Measurements from ENCODE around the gene F11R.
"Not testable (repeated sequence)": the region's sequence is repeated elsewhere in the genome, so short reads cannot be mapped to it uniquely, and the experiment has no call there.

Gene F11R

GRCh38 chr1:160956966-160957365 is 64.0 kb downstream of the F11R start:
- DNase-seq = no peak

DNA sequence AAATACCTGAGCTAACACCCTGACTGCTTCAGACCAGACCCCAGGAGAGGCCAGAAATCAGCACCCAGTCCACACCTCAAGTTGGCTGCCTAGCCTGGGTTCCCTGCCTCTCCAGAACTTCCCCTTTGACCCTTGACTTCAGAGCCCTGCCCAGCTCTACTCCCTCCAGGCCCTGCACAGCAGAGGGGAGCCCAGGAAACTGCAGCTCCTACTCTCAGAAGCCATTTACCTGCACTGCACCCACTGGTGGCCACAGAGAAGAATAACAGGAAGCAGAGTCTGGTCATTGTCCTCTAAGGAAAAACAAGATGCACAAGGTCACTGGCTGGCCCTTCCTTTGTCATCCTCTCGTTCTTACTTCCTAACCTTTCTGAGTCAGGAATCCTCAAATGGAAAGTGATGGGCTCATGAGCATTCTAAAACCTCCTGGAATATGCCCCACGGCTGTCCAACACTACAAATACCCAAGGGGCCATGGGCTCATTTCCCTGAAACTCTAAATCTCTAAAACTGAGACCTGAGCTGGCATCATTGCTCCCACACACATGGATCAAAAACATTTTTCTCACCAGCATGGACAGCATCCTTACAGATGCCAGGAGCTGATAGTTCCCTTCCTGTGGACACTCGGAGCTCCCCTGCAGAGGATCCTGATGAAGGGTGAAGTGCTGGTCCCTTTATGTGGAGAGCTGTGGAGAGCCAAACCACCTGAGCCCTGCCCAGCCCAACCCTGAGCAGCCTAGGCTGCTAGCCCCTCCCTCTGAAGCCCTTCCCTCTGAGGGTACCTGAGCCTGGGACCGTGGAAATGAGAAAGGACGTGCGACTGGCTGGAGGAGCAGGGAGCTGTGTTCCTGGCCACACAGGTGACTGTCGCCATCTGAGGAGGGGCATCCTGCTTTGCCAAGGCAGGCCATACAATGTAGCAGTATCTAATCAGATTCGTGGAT is 66.5 kb downstream of the F11R start, which contains the start of gene ITLN2:
Gene ITLN2 (minus strand): TSS at position 652 of the 947 bp plus-strand sequence. CDS start 68 bp downstream, at position 584.
- DNase-seq = peak; percentile 49

DNA sequence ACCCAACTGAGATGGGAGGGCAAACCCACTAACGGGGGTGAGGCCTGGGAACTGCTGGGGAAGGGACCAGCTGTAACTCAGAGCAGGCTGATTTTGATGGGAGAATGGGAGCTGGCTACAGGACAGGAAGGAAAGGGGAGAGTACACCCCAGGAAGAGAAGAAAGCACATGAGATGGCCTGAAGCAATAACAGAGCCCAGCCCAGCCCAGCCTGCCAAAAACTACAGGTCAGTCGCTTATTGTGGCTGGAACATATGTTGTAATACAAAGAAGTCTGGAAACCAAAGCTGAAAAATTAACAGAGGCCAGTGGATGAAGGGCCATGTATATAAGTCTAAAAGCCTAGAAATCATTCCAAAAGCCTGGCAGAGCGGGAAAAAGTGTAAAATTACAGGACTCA is 67.9 kb downstream of the F11R start:
- DNase-seq = no peak

GRCh38 chr1:160952129-160952510 is 68.8 kb downstream of the F11R start:
- no peak for DNase-seq

- DNase-seq = peak; percentile 63
These were observed 69.4 kb downstream of the F11R start for GRCh38 chr1:160951443-160952128.

- DNase-seq = no peak
These were observed 70.3 kb downstream of the F11R start for GRCh38 chr1:160950657-160951056.

GRCh38 chr1:160949881-160950280 is 71.1 kb downstream of the F11R start:
- DNase-seq = no peak

- DNase-seq = not testable (repeated sequence)
These were observed 71.6 kb downstream of the F11R start for GRCh38 chr1:160949216-160949880.

GRCh38 chr1:160947174-160947759 is 73.7 kb downstream of the F11R start:
- not testable (repeated sequence) for DNase-seq

DNA sequence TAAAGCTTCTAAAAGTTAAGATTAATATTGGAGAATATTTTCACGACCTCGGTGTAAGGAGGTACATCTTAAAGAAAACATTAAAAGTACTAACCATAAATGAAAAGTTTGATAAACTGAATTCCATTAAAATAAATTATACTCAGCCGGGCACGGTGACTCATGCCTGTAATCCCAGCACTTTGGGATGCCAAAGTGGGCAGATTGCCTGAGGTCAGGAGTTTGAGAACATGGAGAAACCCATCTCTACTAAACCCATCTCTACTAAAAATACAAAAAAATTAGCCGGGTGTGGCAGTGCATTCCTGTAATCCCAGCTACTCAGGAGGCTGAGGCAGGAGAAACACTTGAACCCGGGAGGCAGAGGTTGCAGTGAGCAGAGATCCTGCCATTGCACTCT is 75.1 kb downstream of the F11R start:
- not testable (repeated sequence) for DNase-seq
